Measurements from ENCODE around the gene FAM186B. TPM values are rescaled to one million over a fixed set of nuclear protein-coding genes. Genes with fewer than 3 reads are reported as not detected.

The FAM186B gene
- total RNA-seq, 1 experiment from 2014 or later, result 0.30 TPM

- BruUV-seq (replicated peaks), result no TSS peak
- H3K27me3 Mint-ChIP-seq (ENCODE audit: insufficient read depth, unreplicated experiment), result peaks cover 15% of the 10 kb centered on the region
- intact Hi-C loops (cut with micrococcal nuclease), result loop anchor here (2.0 kb wide), 1 partner anchor 28 kb away; no protein-coding TSS in a partner anchor
- no peaks in the 10 kb centered on the region for H3K9me3 Mint-ChIP-seq (ENCODE audit: unreplicated experiment)
- TF ChIP-seq CTCF (IDR thresholded peaks at IDR 0.05; ENCODE audit: unreplicated experiment), result no peak
- H3K27ac Mint-ChIP-seq (ENCODE audit: low read depth, unreplicated experiment), result no peak overlapping the region
- ChIA-PET POLR2A (interaction anchor here (0.7 to 3.3 kb wide), 6 partner anchors 12 to 95 kb away, joined by 3 to 19 read pairs (median 5); partner anchors contain the start of gene MCRS1), CTCF (interaction anchor here (0.6 to 4.8 kb wide), 17 partner anchors 12 to 255 kb away, joined by 3 to 34 read pairs (median 5); no protein-coding TSS in a partner anchor)
- DNase-seq (ENCODE audit: unreplicated experiment), result no peak
- H3K4me3 Mint-ChIP-seq (ENCODE audit: unreplicated experiment), result no peak overlapping the region
- peaks cover 13% of the 10 kb centered on the region for H3K4me1 Mint-ChIP-seq (ENCODE audit: insufficient read depth, unreplicated experiment)
- H3K36me3 Mint-ChIP-seq (ENCODE audit: insufficient read depth, unreplicated experiment), result no peaks in the 10 kb centered on the region
These were observed 53.0 kb downstream of the FAM186B start for GRCh38 chr12:49552425-49552824.

DNA sequence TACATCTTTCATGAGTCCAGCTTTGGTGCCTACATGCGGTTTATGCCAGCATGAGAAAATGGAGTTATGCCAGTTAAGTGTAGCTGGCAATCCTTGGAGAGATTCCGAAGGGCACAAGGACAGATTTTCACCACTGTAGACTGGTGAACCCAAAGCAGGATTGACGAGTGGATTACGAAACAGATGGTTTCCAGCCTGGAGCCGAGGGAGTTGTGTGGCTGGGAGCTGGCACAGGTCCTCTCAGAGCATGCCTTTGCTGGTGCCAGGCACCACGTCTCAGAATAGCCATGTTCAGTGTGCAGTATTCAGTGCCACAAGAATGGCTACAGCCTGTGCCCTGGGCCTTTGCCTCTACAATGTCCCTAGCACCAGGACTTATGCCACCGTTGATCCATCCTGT, 53.4 kb downstream of the FAM186B start:
- H3K27me3 Mint-ChIP-seq (ENCODE audit: insufficient read depth, unreplicated experiment), result peaks cover 15% of the 10 kb centered on the region

GRCh38 chr12:49550693-49551252, 54.7 kb downstream of the FAM186B start:
- Mint-ChIP-seq H3K27me3 (ENCODE audit: insufficient read depth, unreplicated experiment) (peaks cover 15% of the 10 kb centered on the region), H3K4me3 (ENCODE audit: unreplicated experiment) (no peak overlapping the region), H3K27ac (ENCODE audit: low read depth, unreplicated experiment) (no peak overlapping the region), H3K36me3 (ENCODE audit: insufficient read depth, unreplicated experiment) (no peaks in the 10 kb centered on the region), H3K9me3 (ENCODE audit: unreplicated experiment) (no peaks in the 10 kb centered on the region), H3K4me1 (ENCODE audit: insufficient read depth, unreplicated experiment) (peaks cover 13% of the 10 kb centered on the region)
- intact Hi-C loops (cut with micrococcal nuclease), result no loop called here
- BruUV-seq (replicated peaks), result no TSS peak
- CTCF ChIA-PET, result interaction anchor here (0.9 to 4.8 kb wide), 3 partner anchors 13 to 193 kb away, joined by 3 to 34 read pairs (median 6); no protein-coding TSS in a partner anchor
- no peak for DNase-seq (ENCODE audit: unreplicated experiment)
- no peak for TF ChIP-seq CTCF (IDR thresholded peaks at IDR 0.05; ENCODE audit: unreplicated experiment)
- POLR2A ChIA-PET, result no interaction called here

More for the DNA sequence above, 53.4 kb downstream of the FAM186B start:
- peak; percentile 57 for DNase-seq (ENCODE audit: unreplicated experiment)
- H3K4me3 Mint-ChIP-seq (ENCODE audit: unreplicated experiment), result no peak overlapping the region
- POLR2A ChIA-PET, result interaction anchor here (0.8 to 3.3 kb wide), 4 partner anchors 12 to 87 kb away, joined by 3 to 19 read pairs (median 4); partner anchors contain the start of gene MCRS1
- CTCF ChIA-PET, result interaction anchor here (1.0 to 4.8 kb wide), 6 partner anchors 19 to 255 kb away, joined by 4 to 34 read pairs (median 6); no protein-coding TSS in a partner anchor
- no peaks in the 10 kb centered on the region for H3K9me3 Mint-ChIP-seq (ENCODE audit: unreplicated experiment)
- H3K27ac Mint-ChIP-seq (ENCODE audit: low read depth, unreplicated experiment), result no peak overlapping the region
- intact Hi-C loops (cut with micrococcal nuclease), result loop anchor here (2.0 kb wide), 1 partner anchor 29 kb away; no protein-coding TSS in a partner anchor
- no peaks in the 10 kb centered on the region for H3K36me3 Mint-ChIP-seq (ENCODE audit: insufficient read depth, unreplicated experiment)
- peaks cover 13% of the 10 kb centered on the region for H3K4me1 Mint-ChIP-seq (ENCODE audit: insufficient read depth, unreplicated experiment)
- BruUV-seq (replicated peaks), result no TSS peak
- TF ChIP-seq CTCF (IDR thresholded peaks at IDR 0.05; ENCODE audit: unreplicated experiment), result no peak

DNA sequence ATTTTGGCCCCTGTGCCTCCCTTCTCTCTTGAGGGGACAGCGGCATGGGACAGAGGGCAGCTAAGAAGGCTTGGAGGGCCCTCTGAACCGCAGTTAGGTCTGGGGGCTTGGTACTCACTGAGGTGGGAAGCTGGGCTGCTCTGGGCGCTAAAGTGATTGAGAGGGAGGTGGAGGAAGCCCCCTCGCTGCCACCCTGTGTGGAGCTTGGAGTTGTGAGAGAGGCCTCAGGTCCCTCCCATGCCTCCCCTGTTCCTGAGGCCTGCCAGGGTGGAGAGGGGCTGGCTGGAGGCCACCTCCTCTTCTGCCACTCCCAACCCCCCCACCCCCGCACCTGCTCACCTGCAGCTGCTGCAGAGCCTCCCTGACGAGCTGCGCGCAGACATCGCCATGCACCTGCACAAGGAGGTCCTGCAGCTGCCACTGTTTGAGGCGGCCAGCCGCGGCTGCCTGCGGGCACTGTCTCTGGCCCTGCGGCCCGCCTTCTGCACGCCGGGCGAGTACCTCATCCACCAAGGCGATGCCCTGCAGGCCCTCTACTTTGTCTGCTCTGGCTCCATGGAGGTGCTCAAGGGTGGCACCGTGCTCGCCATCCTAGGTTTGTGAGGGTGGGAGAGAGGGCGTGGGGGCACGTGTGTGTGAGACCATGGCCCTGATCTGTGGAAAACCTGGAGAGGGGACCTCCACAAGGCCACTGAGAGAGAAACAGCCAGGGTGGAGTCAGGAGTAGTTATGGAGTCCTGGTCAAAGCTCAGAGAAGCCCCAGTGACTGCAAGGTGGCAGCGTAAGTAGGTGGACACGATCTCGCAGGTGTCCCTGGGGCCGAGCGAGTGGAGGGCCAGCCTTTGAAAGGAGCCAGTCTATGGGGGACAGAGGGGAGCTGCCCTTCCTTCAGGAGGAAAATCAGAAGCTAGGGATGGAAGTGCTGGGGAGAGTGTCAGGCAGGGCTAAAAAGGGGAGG, 55.4 kb downstream of the FAM186B start:
- ChIA-PET CTCF (interaction anchor here (0.6 to 4.8 kb wide), 4 partner anchors 30 to 192 kb away, joined by 3 to 34 read pairs (median 4); no protein-coding TSS in a partner anchor), POLR2A (no interaction called here)
- DNase-seq (ENCODE audit: unreplicated experiment), result no peak
- no peak for TF ChIP-seq CTCF (IDR thresholded peaks at IDR 0.05; ENCODE audit: unreplicated experiment)
- BruUV-seq (replicated peaks), result no TSS peak
- H3K4me1 Mint-ChIP-seq (ENCODE audit: insufficient read depth, unreplicated experiment), result peaks cover 13% of the 10 kb centered on the region
- intact Hi-C loops (cut with micrococcal nuclease), result no loop called here
- H3K36me3 Mint-ChIP-seq (ENCODE audit: insufficient read depth, unreplicated experiment), result no peaks in the 10 kb centered on the region
- no peak overlapping the region for H3K4me3 Mint-ChIP-seq (ENCODE audit: unreplicated experiment)
- H3K9me3 Mint-ChIP-seq (ENCODE audit: unreplicated experiment), result no peaks in the 10 kb centered on the region
- peaks cover 15% of the 10 kb centered on the region for H3K27me3 Mint-ChIP-seq (ENCODE audit: insufficient read depth, unreplicated experiment)
- no peak overlapping the region for H3K27ac Mint-ChIP-seq (ENCODE audit: low read depth, unreplicated experiment)
